HAP-1 (cell line): ENCODE measurements around the gene GGCX.
A peak's percentile ranks its signal among the peaks of the same experiment; 100 is the strongest.

ENCODE experiments used
- DNase-seq, 2 experiments: peaks; one replicate each; pipeline ENCODE4 v3.0.0-alpha.2; 2016 to 2020; ENCODE audit warnings: low spot score in 2 of 2
- H3K27me3 ChIP-seq: fragments of 250-450 bp; sonication (Bioruptor Pico); 2 replicates; pipeline ENCODE4 v1.5.1; 2020; ENCODE audit warnings: low read depth, mild to moderate bottlenecking, moderate library complexity
- H3K36me3 ChIP-seq: fragments of 250-450 bp; sonication (Bioruptor Pico); replicated peaks from 2 replicates; pipeline ENCODE4 v1.5.1; 2020; ENCODE audit warnings: mild to moderate bottlenecking
- H3K4me1 ChIP-seq: fragments of 250-450 bp; sonication (Bioruptor Pico); 2 replicates; pipeline ENCODE4 v1.5.1; 2020; ENCODE audit warnings: mild to moderate bottlenecking
- H3K4me3 ChIP-seq: fragments of 250-450 bp; sonication (Bioruptor Pico); 2 replicates; pipeline ENCODE4 v1.5.1; 2020; ENCODE audit warnings: mild to moderate bottlenecking, moderate library complexity
- H3K9me3 ChIP-seq: fragments of 250-450 bp; sonication (Bioruptor Pico); 2 replicates; pipeline ENCODE4 v1.5.1; 2020; ENCODE audit warnings: mild to moderate bottlenecking, moderate library complexity
- in situ Hi-C: fragments of 300-500 bp; cut with MboI; formaldehyde crosslinking; loops from 3 replicates; pipeline ENCODE4 v1.14.3; 2020; ENCODE audit warnings: low sequenced_read_pairs, inconsistent platforms, mixed read lengths

GGCX gene

GRCh38 chr2:85537600-85538506 is 23.4 kb downstream of the GGCX start:
- no peaks in the 10 kb centered on the region for H3K9me3 ChIP-seq
- in situ Hi-C loops: no loop called here
- H3K27me3 ChIP-seq: no peaks in the 10 kb centered on the region
- H3K4me3 ChIP-seq: peak overlapping the region; percentile 97
- DNase-seq: peak; percentile 58 to 74
- H3K4me1 ChIP-seq: peaks cover 29% of the 10 kb centered on the region
- peaks cover 38% of the 10 kb centered on the region for H3K36me3 ChIP-seq

- H3K27me3 ChIP-seq: no peaks in the 10 kb centered on the region
- peaks cover 24% of the 10 kb centered on the region for H3K36me3 ChIP-seq
- peaks cover 18% of the 10 kb centered on the region for H3K4me1 ChIP-seq
- H3K4me3 ChIP-seq: no peak overlapping the region
- H3K9me3 ChIP-seq: no peaks in the 10 kb centered on the region
- DNase-seq: no peak
- in situ Hi-C loops: no loop called here
Measured at GRCh38 chr2:85536479-85536878, 24.8 kb downstream of the GGCX start.

GRCh38 chr2:85534881-85535280 is 26.4 kb downstream of the GGCX start:
- Histone ChIP-seq H3K4me3 (no peak overlapping the region), H3K36me3 (peaks cover 8% of the 10 kb centered on the region), H3K4me1 (peaks cover 9% of the 10 kb centered on the region), H3K9me3 (no peaks in the 10 kb centered on the region), H3K27me3 (no peaks in the 10 kb centered on the region)
- DNase-seq: no peak
- in situ Hi-C loops: no loop called here

- no peak overlapping the region for H3K4me3 ChIP-seq
- peaks cover 9% of the 10 kb centered on the region for H3K4me1 ChIP-seq
- no peaks in the 10 kb centered on the region for H3K9me3 ChIP-seq
- no peak for DNase-seq
- in situ Hi-C loops: no loop called here
- H3K27me3 ChIP-seq: no peaks in the 10 kb centered on the region
- peaks cover under 1% of the 10 kb centered on the region for H3K36me3 ChIP-seq
Measured at GRCh38 chr2:85534099-85534498, 27.2 kb downstream of the GGCX start.

GRCh38 chr2:85531589-85531988 is 29.7 kb downstream of the GGCX start:
- Histone ChIP-seq H3K27me3 (0 out of 2 replicates have a peak, but pooled peaks cover 3% of the 10 kb centered on the region), H3K4me1 (no peaks in the 10 kb centered on the region; the same call in 1 of the 2 replicates), H3K9me3 (no peaks in the 10 kb centered on the region), H3K36me3 (no peaks in the 10 kb centered on the region), H3K4me3 (no peak overlapping the region)
- in situ Hi-C loops: no loop called here
- DNase-seq: no peak

- H3K27me3 ChIP-seq: 0 out of 2 replicates have a peak, but pooled peaks cover 3% of the 10 kb centered on the region
- in situ Hi-C loops: no loop called here
- H3K36me3 ChIP-seq: no peaks in the 10 kb centered on the region
- H3K4me3 ChIP-seq: no peak overlapping the region
- H3K9me3 ChIP-seq: no peaks in the 10 kb centered on the region
- DNase-seq: no peak
- peaks cover 2% of the 10 kb centered on the region for H3K4me1 ChIP-seq
Measured at GRCh38 chr2:85529809-85530208, 31.5 kb downstream of the GGCX start.

- no peak for DNase-seq
- H3K4me1 ChIP-seq: peaks cover 14% of the 10 kb centered on the region
- in situ Hi-C loops: no loop called here
Measured at GRCh38 chr2:85528355-85528754, 32.9 kb downstream of the GGCX start.

GRCh38 chr2:85527787-85528186 is 33.5 kb downstream of the GGCX start:
- DNase-seq: no peak
- Histone ChIP-seq H3K4me1 (peaks cover 14% of the 10 kb centered on the region), H3K27me3 (0 out of 2 replicates have a peak, but pooled peaks cover 3% of the 10 kb centered on the region), H3K36me3 (no peaks in the 10 kb centered on the region), H3K9me3 (no peaks in the 10 kb centered on the region), H3K4me3 (no peak overlapping the region)
- in situ Hi-C loops: no loop called here

More at GRCh38 chr2:85528355-85528754, 32.9 kb downstream of the GGCX start:
- Histone ChIP-seq H3K9me3 (no peaks in the 10 kb centered on the region), H3K36me3 (no peaks in the 10 kb centered on the region), H3K27me3 (0 out of 2 replicates have a peak, but pooled peaks cover 3% of the 10 kb centered on the region), H3K4me3 (no peak overlapping the region)

- H3K4me1 ChIP-seq: peaks cover 14% of the 10 kb centered on the region
Measured at GRCh38 chr2:85525567-85525966, 35.7 kb downstream of the GGCX start.

GRCh38 chr2:85525029-85525428 is 36.3 kb downstream of the GGCX start:
- 0 out of 2 replicates have a peak, but pooled peaks cover 3% of the 10 kb centered on the region for H3K27me3 ChIP-seq
- H3K9me3 ChIP-seq: no peaks in the 10 kb centered on the region
- in situ Hi-C loops: no loop called here
- H3K4me3 ChIP-seq: no peak overlapping the region
- peaks cover 14% of the 10 kb centered on the region for H3K4me1 ChIP-seq
- no peaks in the 10 kb centered on the region for H3K36me3 ChIP-seq
- no peak for DNase-seq

More at GRCh38 chr2:85525567-85525966, 35.7 kb downstream of the GGCX start:
- Histone ChIP-seq H3K9me3 (no peaks in the 10 kb centered on the region), H3K36me3 (no peaks in the 10 kb centered on the region), H3K4me3 (no peak overlapping the region), H3K27me3 (0 out of 2 replicates have a peak, but pooled peaks cover 3% of the 10 kb centered on the region)
- in situ Hi-C loops: no loop called here
- DNase-seq: no peak

- peak; percentile 64 to 79 for DNase-seq
- H3K36me3 ChIP-seq: no peaks in the 10 kb centered on the region
- H3K9me3 ChIP-seq: no peaks in the 10 kb centered on the region
- H3K27me3 ChIP-seq: 0 out of 2 replicates have a peak, but pooled peaks cover 3% of the 10 kb centered on the region
- peaks cover 14% of the 10 kb centered on the region for H3K4me1 ChIP-seq
- in situ Hi-C loops: no loop called here
- no peak overlapping the region for H3K4me3 ChIP-seq
Measured at GRCh38 chr2:85524336-85524908, 36.9 kb downstream of the GGCX start.

GRCh38 chr2:85523903-85524335 is 37.4 kb downstream of the GGCX start:
- 0 out of 2 replicates have a peak, but pooled peaks cover 2% of the 10 kb centered on the region for H3K27me3 ChIP-seq
- H3K4me3 ChIP-seq: no peak overlapping the region
- H3K4me1 ChIP-seq: peaks cover 14% of the 10 kb centered on the region
- DNase-seq: peak in 1 of 2 experiments; percentile 48
- H3K9me3 ChIP-seq: no peaks in the 10 kb centered on the region
- in situ Hi-C loops: no loop called here
- no peaks in the 10 kb centered on the region for H3K36me3 ChIP-seq

GRCh38 chr2:85523062-85523902 is 38.0 kb downstream of the GGCX start:
- no peak for DNase-seq
- Histone ChIP-seq H3K36me3 (no peaks in the 10 kb centered on the region), H3K4me3 (no peak overlapping the region), H3K27me3 (no peaks in the 10 kb centered on the region), H3K4me1 (peaks cover 14% of the 10 kb centered on the region), H3K9me3 (no peaks in the 10 kb centered on the region)
- in situ Hi-C loops: no loop called here
